Urinary bladder (tissue), 4 donors: ENCODE data around the gene DUOXA2. TPM values are rescaled to one million over a fixed set of nuclear protein-coding genes. Genes with fewer than 3 reads are reported as not detected.
"Not testable (repeated sequence)": the region's sequence is repeated elsewhere in the genome, so short reads cannot be mapped to it uniquely, and the experiment has no call there.

ENCODE experiments used
- DNase-seq: peaks from one replicate; pipeline ENCODE4 v3.0.0-alpha.2; 2015; ENCODE audit errors: extremely low spot score
- H3K27ac ChIP-seq: one replicate; pipeline ENCODE4 v1.5.1; 2013; ENCODE audit warnings: low read depth, mild to moderate bottlenecking, moderate library complexity
- H3K36me3 ChIP-seq: one replicate; pipeline ENCODE4 v1.6.1; 2013; ENCODE audit warnings: mild to moderate bottlenecking, moderate library complexity; ENCODE audit not compliant: insufficient read depth
- H3K4me1 ChIP-seq: one replicate; pipeline ENCODE4 v1.6.1; 2013; ENCODE audit warnings: mild to moderate bottlenecking, moderate library complexity; ENCODE audit not compliant: insufficient read depth
- H3K4me3 ChIP-seq: one replicate; pipeline ENCODE4 v1.5.1; 2013; ENCODE audit warnings: low read depth, low read length
- WGBS: extraction: QIAGEN DNeasy Blood & Tissue Kit; methylation state at CpG from one replicate; pipeline ENCODE4 v1.1.7; 2013; 5-methylcytosine and 5-hydroxymethylcytosine counted together
- polyA plus RNA-seq: library from polyadenylated mRNA; stranded (reverse); fragments of 200-250 nt; gene quantifications from one replicate; pipeline ENCODE4 v1.2.3, GENCODE V29; 2013
- total RNA-seq: library from RNA; depleted of rRNA; stranded (reverse); fragments of >200 nt; gene quantifications from one replicate; pipeline ENCODE4 v1.2.3, GENCODE V29; 2014
- donor health status: healthy with polysubstance abuse.
- donor health status: healthy.

Gene DUOXA2
- total and polyA plus RNA-seq, 2 donors = 0.42 to 0.52 TPM

DNA sequence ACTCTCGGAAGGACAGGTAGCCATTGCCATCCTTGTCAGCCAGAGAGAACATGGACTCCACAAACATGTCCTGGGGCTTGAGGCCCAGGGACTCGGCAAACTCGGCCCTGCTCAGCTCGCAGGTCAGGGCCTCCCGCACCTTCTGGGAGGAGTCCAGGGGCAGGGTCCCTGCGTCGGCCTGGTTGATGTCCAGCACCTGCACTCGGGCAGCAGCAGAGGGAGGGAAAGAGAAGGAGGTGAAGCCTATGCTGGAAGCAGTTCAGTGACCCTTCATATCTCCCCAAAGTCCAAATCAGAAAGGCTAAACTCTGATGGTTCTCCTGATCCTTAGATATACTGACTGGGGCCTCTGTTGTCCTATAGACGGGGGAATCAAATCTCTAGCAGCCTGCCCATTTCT lies 10.0 kb upstream of the DUOXA2 start:
- not testable (repeated sequence) for H3K36me3 ChIP-seq, DNase-seq, H3K4me1 ChIP-seq, H3K27ac ChIP-seq, H3K4me3 ChIP-seq
- 91% methylated on average over 9 of the region's 9 CpGs for WGBS

DNA sequence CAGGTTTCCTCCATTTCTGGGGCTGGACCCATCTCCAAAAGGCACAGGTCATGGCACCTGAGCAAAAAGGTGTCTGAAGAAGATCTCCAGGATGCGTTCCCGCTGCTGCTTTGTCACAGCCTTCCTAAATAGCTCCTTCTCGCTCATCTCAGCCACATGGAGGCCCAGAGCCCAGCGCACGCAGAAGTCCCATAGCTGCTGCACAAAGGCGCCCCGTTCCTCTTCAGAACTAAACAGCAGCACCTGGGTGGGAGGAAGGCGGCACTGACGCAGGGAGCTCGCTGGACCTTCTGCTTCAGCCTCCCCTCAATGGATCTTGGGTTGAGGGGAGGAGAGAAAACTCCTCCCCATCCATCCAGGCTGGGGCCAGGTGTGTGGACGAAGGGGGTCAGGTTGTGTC lies 8.5 kb upstream of the DUOXA2 start:
- Histone ChIP-seq H3K27ac (no peak overlapping the region), H3K4me1 (no peaks in the 10 kb centered on the region), H3K4me3 (no peak overlapping the region), H3K36me3 (no peaks in the 10 kb centered on the region)
- WGBS = 93% methylated on average over 11 of the region's 11 CpGs
- no peak for DNase-seq

DNA sequence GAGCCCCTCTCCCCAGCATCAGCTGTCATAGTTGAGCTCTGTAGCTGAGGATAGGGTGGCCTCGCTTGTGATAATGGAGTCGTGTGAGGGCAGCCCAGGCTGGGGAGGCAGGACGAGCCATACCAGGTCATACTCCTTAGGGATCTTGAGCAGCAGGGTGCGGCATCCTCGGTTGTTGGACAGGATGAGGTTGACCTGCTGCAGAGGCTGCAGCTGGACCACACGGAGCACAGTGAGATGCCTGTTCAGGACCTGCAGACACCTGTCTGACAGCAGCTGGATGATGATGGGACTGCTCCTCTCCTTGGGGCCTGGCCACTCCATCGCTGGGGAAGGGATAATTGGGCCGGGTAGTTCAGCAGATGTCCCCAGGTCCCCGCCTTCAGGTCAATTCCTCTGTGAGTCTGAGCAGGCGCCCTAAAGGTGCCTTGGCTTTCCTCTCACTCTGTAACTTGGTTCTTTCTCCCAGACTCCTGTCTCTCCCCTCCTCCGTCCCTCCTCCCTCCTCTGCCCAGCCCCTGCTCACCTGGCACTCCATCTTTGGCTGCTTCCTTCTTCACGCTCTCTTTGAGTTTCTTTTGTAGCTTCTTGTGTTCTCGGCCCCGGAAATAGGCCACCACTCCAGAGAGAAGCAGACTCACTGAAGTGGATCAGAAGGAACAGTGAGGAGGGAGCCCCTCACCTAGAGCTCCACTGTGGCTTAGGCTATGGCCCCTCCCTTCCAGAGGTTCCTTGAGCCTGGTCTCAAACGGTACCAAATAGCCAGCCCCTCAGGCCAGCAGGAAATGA lies 7.9 kb upstream of the DUOXA2 start:
- Histone ChIP-seq H3K4me1 (no peaks in the 10 kb centered on the region), H3K4me3 (no peak overlapping the region), H3K27ac (no peak overlapping the region), H3K36me3 (no peaks in the 10 kb centered on the region)
- no peak for DNase-seq
- 77% methylated on average over 15 of the region's 15 CpGs for WGBS

DNA sequence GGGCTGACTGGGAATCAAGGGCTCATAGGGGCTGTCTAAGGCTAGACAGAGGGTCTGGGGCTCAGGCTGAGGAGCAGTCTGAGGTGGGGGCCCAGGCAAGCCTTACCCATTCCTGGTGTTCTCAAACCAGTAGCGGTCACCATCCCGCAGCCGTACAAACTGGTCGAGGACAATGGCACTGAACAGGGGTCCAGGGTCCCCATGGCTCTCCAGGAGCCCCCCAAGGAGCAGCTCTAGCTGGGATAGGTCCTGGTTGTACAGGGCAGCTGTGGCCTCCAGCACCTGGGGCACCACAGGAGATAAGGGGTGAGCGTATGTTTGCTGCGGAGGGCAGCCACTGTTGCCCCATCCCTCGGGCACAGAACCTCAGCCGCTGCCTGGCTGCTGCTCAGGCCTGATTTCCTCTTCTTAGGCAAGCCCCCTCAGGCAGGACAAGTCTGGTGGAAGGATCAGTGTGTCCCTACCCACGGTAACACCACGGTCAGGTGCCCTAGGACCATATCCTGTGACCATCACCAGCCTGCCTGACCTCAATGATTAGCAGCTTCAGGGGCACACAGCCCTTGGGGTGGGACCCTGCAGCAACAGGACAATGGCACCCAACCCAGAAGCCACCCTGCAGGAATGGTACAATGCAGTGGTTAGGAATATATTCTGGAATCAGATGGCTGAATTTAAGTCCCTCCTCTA lies 6.0 kb upstream of the DUOXA2 start:
- no peaks in the 10 kb centered on the region for H3K4me1 ChIP-seq
- 91% methylated on average over 10 of the region's 10 CpGs for WGBS
- DNase-seq = no peak
- H3K4me3 ChIP-seq = no peak overlapping the region
- no peak overlapping the region for H3K27ac ChIP-seq
- H3K36me3 ChIP-seq = no peaks in the 10 kb centered on the region

DNA sequence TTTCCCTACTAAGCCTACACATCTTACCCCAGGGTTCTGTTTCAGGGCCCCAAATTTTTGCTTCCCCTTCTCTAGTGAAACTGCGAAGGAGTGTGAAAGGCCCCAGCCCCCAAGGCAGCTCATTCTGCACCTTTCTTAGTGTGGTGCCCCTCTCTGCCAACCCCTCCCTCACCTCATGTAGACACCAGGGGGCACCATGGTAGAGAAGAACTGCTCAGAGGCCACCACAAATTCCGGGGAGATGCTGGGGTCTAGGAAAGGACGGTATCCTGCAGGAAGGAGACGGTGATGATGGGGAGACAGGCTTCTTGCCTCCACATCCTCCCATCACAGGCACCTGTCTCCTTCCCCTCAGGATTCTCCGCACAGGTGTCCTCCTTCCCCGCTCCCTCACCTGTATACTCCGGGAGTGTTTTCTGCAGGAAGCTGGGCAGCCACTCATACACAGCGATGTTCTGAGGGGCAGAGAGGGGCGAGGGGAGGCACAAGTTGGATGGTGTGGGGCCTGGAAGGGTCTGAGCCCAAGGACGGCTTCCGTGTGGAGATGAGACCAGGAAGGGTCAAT lies 3.8 kb upstream of the DUOXA2 start:
- no peaks in the 10 kb centered on the region for H3K36me3 ChIP-seq
- DNase-seq = no peak
- no peaks in the 10 kb centered on the region for H3K4me1 ChIP-seq
- 45% methylated on average over 11 of the region's 11 CpGs for WGBS
- no peak overlapping the region for H3K27ac ChIP-seq
- no peak overlapping the region for H3K4me3 ChIP-seq

DNA sequence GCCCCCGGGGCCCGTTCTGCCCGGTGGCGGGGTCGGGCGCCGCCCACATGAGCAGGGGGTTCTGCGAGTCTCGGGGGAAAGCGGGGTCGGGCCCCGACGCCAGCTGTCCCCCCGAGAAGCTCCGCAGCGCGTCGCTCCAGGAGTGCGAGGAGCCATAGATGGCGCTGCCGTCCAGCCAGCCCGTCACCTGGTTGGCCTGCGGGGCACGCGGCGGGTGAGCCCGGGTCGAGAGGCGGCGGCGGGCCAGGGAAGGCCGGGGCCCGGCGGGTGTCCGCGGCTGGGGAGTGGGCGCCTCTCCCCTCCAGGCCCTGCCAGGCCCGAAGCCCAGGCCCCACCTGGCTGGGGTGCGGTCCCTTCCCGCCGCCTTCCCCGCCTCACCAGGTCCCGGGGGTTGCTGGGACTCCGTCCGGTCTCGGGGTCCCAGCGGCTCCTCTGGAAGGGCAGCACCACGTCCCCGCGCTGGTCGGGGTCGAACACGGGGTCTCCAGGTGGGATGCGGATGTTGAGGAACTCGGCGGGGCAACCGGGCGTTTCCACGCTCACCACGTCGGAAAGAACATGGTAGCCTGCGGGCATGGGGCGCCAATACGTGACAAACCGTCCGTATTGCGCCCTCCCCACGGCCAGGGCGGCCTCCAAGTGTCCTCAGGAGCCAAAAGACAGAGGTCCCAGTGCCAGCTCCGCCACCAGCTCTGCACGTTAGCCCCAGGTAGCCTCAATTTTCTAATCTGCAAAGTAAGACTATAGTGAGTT lies 2.6 kb upstream of the DUOXA2 start:
- no peaks in the 10 kb centered on the region for H3K36me3 ChIP-seq
- H3K4me1 ChIP-seq = no peaks in the 10 kb centered on the region
- no peak overlapping the region for H3K4me3 ChIP-seq
- no peak overlapping the region for H3K27ac ChIP-seq
- no peak for DNase-seq
- 4% methylated on average over 69 of the region's 71 CpGs for WGBS

DNA sequence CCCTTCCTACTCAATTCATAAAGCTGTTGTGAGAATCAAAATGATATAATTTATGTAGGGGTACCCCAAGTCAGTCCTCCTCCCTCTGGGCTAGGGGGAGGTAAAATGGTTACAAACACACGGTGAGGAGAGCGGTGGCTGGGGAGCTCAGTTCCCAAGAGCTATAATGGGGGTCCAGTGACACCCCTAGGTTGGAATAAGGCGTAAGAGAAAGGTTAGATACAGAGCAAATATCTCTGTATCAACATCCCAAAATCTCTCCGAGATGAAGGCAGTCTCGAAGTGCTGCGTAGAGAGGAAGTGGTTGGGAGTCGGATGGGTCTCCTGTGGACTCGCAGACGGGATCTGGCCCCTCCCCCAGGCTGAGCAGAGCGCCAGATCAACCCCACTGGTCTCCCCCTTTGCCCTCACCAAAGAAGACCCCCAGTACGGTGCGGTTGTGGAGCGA lies 2.0 kb upstream of the DUOXA2 start:
- Histone ChIP-seq H3K4me1 (no peaks in the 10 kb centered on the region), H3K4me3 (peak overlapping the region; percentile 20), H3K36me3 (no peaks in the 10 kb centered on the region), H3K27ac (no peak overlapping the region)
- WGBS = 3% methylated on average over 13 of the region's 13 CpGs
- DNase-seq = no peak

DNA sequence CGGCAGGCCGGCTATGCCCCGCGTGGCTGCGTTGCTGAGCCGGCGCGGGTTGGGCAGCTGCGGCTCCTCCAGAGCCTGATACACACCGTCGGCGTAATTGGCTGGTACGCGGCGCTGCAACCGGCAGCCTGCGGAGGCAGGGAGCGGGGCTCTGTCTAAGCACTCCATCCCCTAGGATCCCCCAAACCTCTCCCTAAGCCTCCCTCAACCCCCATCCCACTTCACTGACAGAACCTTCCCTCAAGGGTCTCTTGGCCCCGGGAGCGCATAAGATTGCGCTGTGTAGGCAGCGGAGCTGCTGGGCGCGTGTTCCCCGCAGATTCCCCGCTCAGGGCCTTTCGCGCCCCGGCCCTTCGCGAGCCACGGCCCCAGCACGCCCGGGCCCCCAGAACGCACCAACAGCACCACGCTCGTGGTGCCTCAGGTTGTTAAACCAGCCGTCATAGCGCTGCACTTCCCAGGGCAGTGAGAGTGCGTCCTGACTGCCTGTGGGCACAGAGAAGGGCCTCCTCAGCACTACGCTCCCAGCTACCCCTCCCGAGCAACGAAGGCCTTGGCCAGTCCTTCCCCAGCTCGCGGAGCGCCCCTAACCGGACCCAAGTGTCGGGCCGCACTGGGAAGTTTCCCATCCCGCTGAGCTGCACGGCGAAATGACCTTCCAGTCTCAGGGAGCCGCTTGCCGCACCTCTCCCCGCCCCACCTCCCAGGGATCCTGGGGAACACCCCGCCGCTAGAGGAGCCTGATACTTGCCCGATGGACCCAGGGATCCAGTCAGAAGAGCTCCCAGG lies 1.3 kb upstream of the DUOXA2 start:
- WGBS = under 1% methylated on average over 58 of the region's 58 CpGs
- no peak overlapping the region for H3K27ac ChIP-seq
- H3K36me3 ChIP-seq = no peaks in the 10 kb centered on the region
- DNase-seq = no peak
- no peaks in the 10 kb centered on the region for H3K4me1 ChIP-seq
- peak overlapping the region; percentile 20 for H3K4me3 ChIP-seq

DNA sequence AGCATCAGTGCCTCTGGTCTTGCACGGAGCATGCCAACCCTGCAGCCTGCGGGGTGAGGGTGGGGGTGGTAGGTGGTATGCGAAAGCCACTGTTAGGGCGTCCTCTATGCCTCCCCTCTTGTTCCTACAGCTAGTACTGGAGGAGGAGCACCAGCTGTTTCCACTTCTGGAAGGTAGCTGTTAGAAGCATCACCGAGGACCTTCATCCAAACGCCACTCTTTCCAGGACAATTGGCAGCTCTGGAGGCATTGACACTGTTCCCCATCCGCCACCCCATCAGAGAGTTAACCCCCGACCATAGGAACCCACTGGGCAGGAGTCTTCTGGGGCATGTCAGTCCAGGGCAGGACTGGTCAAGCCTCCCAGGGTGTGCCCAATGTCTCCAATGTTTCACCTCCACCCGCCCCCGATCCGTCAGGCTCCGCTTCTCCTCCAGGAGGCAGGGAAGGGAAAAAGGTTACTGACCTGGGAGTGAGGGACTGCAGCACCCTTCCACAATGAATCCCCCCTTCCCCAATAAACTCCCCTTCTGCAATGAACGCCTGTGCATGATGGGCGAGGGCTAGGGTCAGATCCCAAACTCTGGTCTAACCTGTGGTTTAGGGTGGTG lies 641 bp upstream of the DUOXA2 start:
- WGBS = 7% methylated on average over 14 of the region's 14 CpGs
- DNase-seq = no peak
- no peaks in the 10 kb centered on the region for H3K36me3 ChIP-seq

DNA sequence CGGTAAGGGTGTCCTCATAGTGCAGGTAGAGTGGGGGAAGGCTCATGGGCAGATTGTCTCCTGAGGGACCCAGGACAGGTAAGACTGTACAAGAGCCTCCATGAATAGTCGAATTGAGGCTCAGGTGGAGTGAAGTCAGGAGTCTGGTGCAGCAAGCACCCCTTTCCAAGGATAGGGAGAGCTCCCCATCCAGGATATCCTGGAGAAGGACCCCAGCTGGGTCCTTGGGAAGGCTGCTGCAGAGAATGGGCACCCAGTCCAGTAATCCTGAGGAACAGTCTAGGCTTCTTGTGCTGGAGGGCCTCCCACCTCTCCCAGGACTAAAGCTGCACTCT lies 592 bp downstream of the DUOXA2 start:
- 10% methylated on average over 2 of the region's 2 CpGs for WGBS
- H3K36me3 ChIP-seq = no peaks in the 10 kb centered on the region
- no peak overlapping the region for H3K27ac ChIP-seq
- no peaks in the 10 kb centered on the region for H3K4me1 ChIP-seq
- H3K4me3 ChIP-seq = no peak overlapping the region
- DNase-seq = no peak

More for the DNA sequence above, 641 bp upstream of the DUOXA2 start:
- Histone ChIP-seq H3K4me1 (no peaks in the 10 kb centered on the region), H3K4me3 (no peak overlapping the region), H3K27ac (no peak overlapping the region)

DNA sequence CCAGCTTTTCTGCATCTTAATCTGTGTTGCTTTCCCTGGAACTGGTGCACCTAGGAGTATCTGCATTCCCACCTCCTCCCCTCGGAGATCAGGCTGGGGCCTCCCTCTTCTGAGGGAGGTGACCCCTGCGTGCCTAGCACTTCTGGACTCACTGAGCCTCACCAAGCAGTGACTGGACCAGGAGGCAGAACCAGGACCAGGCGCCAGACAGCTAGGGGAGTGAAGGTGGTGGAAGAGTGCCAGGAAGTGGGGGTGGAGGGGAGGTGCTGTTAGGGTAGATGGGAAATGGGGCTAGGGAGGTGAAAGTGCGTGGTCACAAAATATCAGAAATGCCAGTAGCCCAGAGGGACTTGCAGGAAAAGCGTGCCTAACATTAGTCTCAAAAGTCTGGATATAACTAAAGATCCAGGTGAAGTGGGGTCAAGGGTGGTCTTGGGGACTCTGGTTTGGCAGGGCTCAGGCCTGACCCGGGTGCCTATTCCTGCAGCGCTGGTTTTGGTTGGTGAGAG lies 1.2 kb downstream of the DUOXA2 start:
- Histone ChIP-seq H3K4me1 (no peaks in the 10 kb centered on the region), H3K4me3 (no peak overlapping the region), H3K36me3 (no peaks in the 10 kb centered on the region), H3K27ac (no peak overlapping the region)
- DNase-seq = no peak
- WGBS = 58% methylated on average over 7 of the region's 7 CpGs

DNA sequence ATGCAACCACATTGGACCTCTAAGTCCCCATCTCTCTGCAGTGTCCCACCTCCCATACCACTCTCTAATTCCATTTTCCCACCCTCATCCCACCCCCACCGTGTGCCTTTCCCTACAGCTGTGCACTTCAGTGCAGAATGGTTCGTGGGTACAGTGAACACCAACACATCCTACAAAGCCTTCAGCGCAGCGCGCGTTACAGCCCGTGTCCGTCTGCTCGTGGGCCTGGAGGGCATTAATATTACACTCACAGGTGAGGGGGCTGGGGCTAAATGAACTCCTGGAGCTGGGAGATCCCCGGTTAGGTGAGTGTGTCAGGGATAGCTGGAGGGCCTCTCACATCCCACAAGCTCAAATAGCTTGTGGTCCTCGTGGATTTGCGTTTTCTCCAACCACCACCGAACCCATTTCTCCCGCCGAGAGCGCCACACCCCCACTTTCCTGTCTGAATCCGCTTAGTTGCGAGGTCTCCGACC lies 1.9 kb downstream of the DUOXA2 start:
- H3K4me3 ChIP-seq = no peak overlapping the region
- no peaks in the 10 kb centered on the region for H3K4me1 ChIP-seq
- no peaks in the 10 kb centered on the region for H3K36me3 ChIP-seq
- no peak overlapping the region for H3K27ac ChIP-seq
- WGBS = 33% methylated on average over 19 of the region's 19 CpGs
- no peak for DNase-seq
